Choroid plexus epithelial cell (primary cell): ENCODE data around the gene POMGNT2.

Experiments
- DNase-seq: peaks from one replicate; pipeline ENCODE4 v3.0.0-alpha.2; 2010; ENCODE audit warnings: low read depth
- H3K4me3 ChIP-seq: 2 replicates; pipeline ENCODE4 v1.5.1; 2011; ENCODE audit warnings: low read depth, mild to moderate bottlenecking, control low read depth, low read length, moderate library complexity
- CTCF ChIP-seq: conservative IDR thresholded peaks from 2 replicates; pipeline ENCODE4 v1.5.1; 2011; ENCODE audit warnings: low read depth, mild to moderate bottlenecking, control low read depth, inconsistent platforms, low read length, moderate library complexity

The POMGNT2 gene

GRCh38 chr3:43104039-43104438, 1.8 kb downstream of the POMGNT2 start:
- TF ChIP-seq CTCF, result no peak
- no peak for DNase-seq
- H3K4me3 ChIP-seq, result no peak overlapping the region

- no peak for TF ChIP-seq CTCF
- no peak overlapping the region for H3K4me3 ChIP-seq
- no peak for DNase-seq
Observed at GRCh38 chr3:43102773-43103480, 3.0 kb downstream of the POMGNT2 start.

- no peak for DNase-seq
- no peak for TF ChIP-seq CTCF
- no peak overlapping the region for H3K4me3 ChIP-seq
Observed at GRCh38 chr3:43098761-43099160, 7.1 kb downstream of the POMGNT2 start.

- H3K4me3 ChIP-seq, result no peak overlapping the region
- no peak for DNase-seq
- TF ChIP-seq CTCF, result no peak
Observed at GRCh38 chr3:43097400-43098080, 8.3 kb downstream of the POMGNT2 start.

GRCh38 chr3:43096761-43097160, 9.1 kb downstream of the POMGNT2 start:
- TF ChIP-seq CTCF, result no peak
- DNase-seq, result no peak
- H3K4me3 ChIP-seq, result no peak overlapping the region

GRCh38 chr3:43095370-43095769, 10.5 kb downstream of the POMGNT2 start:
- no peak for TF ChIP-seq CTCF
- no peak overlapping the region for H3K4me3 ChIP-seq
- no peak for DNase-seq

- H3K4me3 ChIP-seq, result no peak overlapping the region
- no peak for TF ChIP-seq CTCF
- no peak for DNase-seq
Observed at GRCh38 chr3:43094851-43095250, 11.0 kb downstream of the POMGNT2 start.
